H1 (cell line): ENCODE results near the gene ANKRD11. TPM values are rescaled to one million over a fixed set of nuclear protein-coding genes. Genes with fewer than 3 reads are reported as not detected.

Experiments used
- CTCF ChIA-PET: fragments of 300-600 bp; sonication (Branson Sonifier 250); formaldehyde crosslinking; loops from one replicate; lab custom pipeline; 2021; ENCODE audit not compliant: partially characterized antibody; lab: Charles Lee
- POLR2A ChIA-PET: fragments of 300-600 bp; sonication (Branson Sonifier 250); formaldehyde crosslinking; loops from one replicate; lab custom pipeline; 2021; ENCODE audit warnings: inconsistent platforms; ENCODE audit not compliant: partially characterized antibody; lab: Charles Lee
- DNase-seq, 2 experiments: peaks; one replicate each; pipeline versions ENCODE4 v3.0.0 to v3.0.0-alpha.2; 2010 to 2022; ENCODE audit warnings: low spot score in 2 of 2, low read depth in 1 of 2, mixed read lengths in 1 of 2
- FAIRE-seq: peaks from 2 replicates; lab custom pipeline; 2011; peaks lifted over from hg19 to GRCh38; lab: Jason Lieb, UNC
- H2AFZ ChIP-seq: 2 replicates; pipeline ENCODE4 v1.8.1; 2012; ENCODE audit warnings: low read length, inconsistent platforms
- H2AK5ac ChIP-seq: 2 replicates; pipeline ENCODE4 v1.6.1; 2013; ENCODE audit warnings: low read depth, low read length
- H2BK120ac ChIP-seq: replicated peaks from 2 replicates; pipeline ENCODE3; 2013; ENCODE audit warnings: low read depth, low read length, inconsistent platforms
- H2BK12ac ChIP-seq: 2 replicates; pipeline ENCODE4 v1.6.1; 2013; ENCODE audit warnings: low read depth, low read length
- H2BK15ac ChIP-seq: 2 replicates; pipeline ENCODE4 v1.6.1; 2013; ENCODE audit warnings: low read length
- H2BK20ac ChIP-seq: 2 replicates; pipeline ENCODE4 v1.6.1; 2013; ENCODE audit warnings: low read length
- H2BK5ac ChIP-seq: 2 replicates; pipeline ENCODE4 v1.6.1; 2013; ENCODE audit warnings: low read depth, low read length
- H3K14ac ChIP-seq: 2 replicates; pipeline ENCODE4 v1.6.1; 2013; ENCODE audit warnings: inconsistent platforms; ENCODE audit not compliant: insufficient read length
- H3K18ac ChIP-seq: 2 replicates; pipeline ENCODE4 v1.6.1; 2013; ENCODE audit warnings: low read length; ENCODE audit errors: extremely low read depth
- H3K23ac ChIP-seq: 2 replicates; pipeline ENCODE4 v1.6.1; 2013; ENCODE audit warnings: inconsistent platforms; ENCODE audit not compliant: insufficient read length
- H3K23me2 ChIP-seq: 2 replicates; pipeline ENCODE4 v1.6.1; 2013; ENCODE audit warnings: low read depth, low read length
- H3K27ac ChIP-seq: 2 replicates; pipeline ENCODE4 v1.6.1; 2011; ENCODE audit warnings: low read depth, low read length, inconsistent platforms
- H3K27me3 ChIP-seq, 4 experiments: replicated peaks in 1 of 4; 1 replicate in 1 of 4; 2 replicates in 3 of 4; pipeline versions ENCODE4 v1.6.1 to v1.8.1; 2011 to 2013; ENCODE audit warnings: low read length in 3 of 4, mild to moderate bottlenecking in 3 of 4, inconsistent platforms in 2 of 4, mixed read lengths in 2 of 4, moderate library complexity in 1 of 4; ENCODE audit not compliant: control insufficient read depth in 3 of 4, insufficient read depth in 3 of 4; ENCODE audit errors: extremely low read depth in 1 of 4
- H3K36me3 ChIP-seq, 4 experiments: 2 replicates each; pipeline versions ENCODE4 v1.6.1 to v1.8.1; 2011 to 2013; ENCODE audit warnings: mild to moderate bottlenecking in 4 of 4, low read length in 3 of 4, moderate library complexity in 2 of 4, control low read depth in 1 of 4, inconsistent platforms in 1 of 4; ENCODE audit not compliant: insufficient read depth in 4 of 4, control insufficient read depth in 2 of 4
- H3K4ac ChIP-seq: replicated peaks from 2 replicates; pipeline ENCODE3; 2013; ENCODE audit warnings: low read length, low read depth, mixed read lengths, inconsistent platforms; ENCODE audit not compliant: insufficient read length
- H3K4me1 ChIP-seq, 4 experiments: replicated peaks in 1 of 4; 1 replicate in 1 of 4; 2 replicates in 3 of 4; pipeline versions ENCODE4 v1.6.1 to v1.8.1; 2011 to 2013; ENCODE audit warnings: low read length in 3 of 4, inconsistent platforms in 2 of 4, mixed read lengths in 1 of 4; ENCODE audit not compliant: insufficient read depth in 4 of 4, control insufficient read depth in 3 of 4
- H3K4me2 ChIP-seq, 2 experiments: 2 replicates each; pipeline versions ENCODE4 v1.6.1 to v1.8.1; 2011 to 2013; ENCODE audit warnings: low read depth in 2 of 2, low read length in 2 of 2, control low read depth in 1 of 2, inconsistent platforms in 1 of 2, mild to moderate bottlenecking in 1 of 2; ENCODE audit not compliant: insufficient read depth in 1 of 2
- H3K4me3 ChIP-seq, 4 experiments: fragments of 200-600, 300-600 bp in 1 of 4; sonication (generic), shearing (Covaris generic), sonication (Bioruptor Twin) in 1 of 4; 2 replicates each; pipeline versions ENCODE4 v1.5.1 to v1.8.1; 2011 to 2016; ENCODE audit warnings: low read length in 4 of 4, low read depth in 3 of 4, control low read depth in 2 of 4, inconsistent platforms in 2 of 4, mild to moderate bottlenecking in 2 of 4, mixed read lengths in 1 of 4, moderate library complexity in 1 of 4; ENCODE audit not compliant: insufficient read depth in 2 of 4; ENCODE audit errors: extremely low read depth in 1 of 4
- H3K56ac ChIP-seq: replicated peaks from 2 replicates; pipeline ENCODE3; 2013; ENCODE audit warnings: low read depth, mild to moderate bottlenecking, mixed read lengths, low read length, inconsistent platforms; ENCODE audit not compliant: insufficient read length
- H3K79me1 ChIP-seq: 2 replicates; pipeline ENCODE4 v1.6.1; 2013; ENCODE audit warnings: low read depth, low read length, control low read depth
- H3K79me2 ChIP-seq, 2 experiments: 2 replicates each; pipeline versions ENCODE4 v1.6.1 to v1.8.1; 2012 to 2013; ENCODE audit warnings: low read length in 2 of 2, mild to moderate bottlenecking in 2 of 2, inconsistent platforms in 1 of 2; ENCODE audit not compliant: insufficient read depth in 2 of 2, control insufficient read depth in 1 of 2
- H3K9ac ChIP-seq, 4 experiments: replicated peaks in 1 of 4; 1 replicate in 1 of 4; 2 replicates in 3 of 4; pipeline versions ENCODE4 v1.6.1 to v1.8.1; 2011 to 2013; ENCODE audit warnings: low read depth in 3 of 4, low read length in 3 of 4, control low read depth in 2 of 4, mild to moderate bottlenecking in 2 of 4, moderate library complexity in 2 of 4, inconsistent platforms in 1 of 4; ENCODE audit errors: extremely low read depth in 1 of 4
- H3K9me3 ChIP-seq, 2 experiments: 2 replicates each; pipeline versions ENCODE4 v1.6.1 to v1.8.1; 2012 to 2013; ENCODE audit warnings: mild to moderate bottlenecking in 2 of 2, moderate library complexity in 2 of 2, control low read depth in 1 of 2, inconsistent platforms in 1 of 2, low read depth in 1 of 2, low read length in 1 of 2, mixed read lengths in 1 of 2; ENCODE audit not compliant: insufficient read depth in 2 of 2
- H4K20me1 ChIP-seq, 2 experiments: replicated peaks in 1 of 2; 2 replicates each; pipeline versions ENCODE3 to v1.8.1; 2011 to 2013; ENCODE audit warnings: inconsistent platforms in 2 of 2, low read length in 2 of 2, mild to moderate bottlenecking in 1 of 2; ENCODE audit not compliant: insufficient read depth in 2 of 2, control insufficient read depth in 1 of 2
- H4K5ac ChIP-seq: 2 replicates; pipeline ENCODE4 v1.6.1; 2013; ENCODE audit warnings: low read length, low read depth, mixed read lengths, inconsistent platforms; ENCODE audit not compliant: insufficient read length
- H4K8ac ChIP-seq: 2 replicates; pipeline ENCODE4 v1.8.0; 2013; ENCODE audit warnings: mild to moderate bottlenecking, moderate library complexity, low read length, inconsistent platforms; ENCODE audit not compliant: insufficient read depth; ENCODE audit errors: extremely low read depth
- H4K91ac ChIP-seq: replicated peaks from 2 replicates; pipeline ENCODE3; 2013; ENCODE audit warnings: low read length, mixed read lengths, inconsistent platforms; ENCODE audit not compliant: insufficient read length
- EP300 ChIP-seq, 2 experiments: IDR thresholded peaks; 1 replicate in 1 of 2; 2 replicates in 1 of 2; pipeline ENCODE4 v1.6.1; 2011 to 2012; ENCODE audit warnings: low read depth in 2 of 2, low read length in 2 of 2, mild to moderate bottlenecking in 2 of 2, borderline replicate concordance in 1 of 2, inconsistent platforms in 1 of 2, moderate library complexity in 1 of 2
- POLR2A ChIP-seq, 2 experiments: IDR thresholded peaks; 1 replicate in 1 of 2; 2 replicates in 1 of 2; pipeline ENCODE4 v1.6.1; 2011; ENCODE audit warnings: low read depth in 2 of 2, low read length in 2 of 2, mild to moderate bottlenecking in 2 of 2; ENCODE audit errors: control extremely low read depth in 1 of 2
- POU5F1 ChIP-seq: IDR thresholded peaks from 2 replicates; pipeline ENCODE4 v1.6.1; 2011; ENCODE audit warnings: low read depth, mild to moderate bottlenecking, low read length, moderate library complexity
- whole genome bisulfite sequencing, 2 experiments: shearing (Covaris generic) in 1 of 2; methylation state at CpG; one replicate each; pipeline versions ENCODE4 v1.1.6 to v1.1.7; 2013 to 2015; ENCODE audit warnings: low lambda C conversion rate in 2 of 2, mixed read lengths in 2 of 2, inconsistent platforms in 1 of 2, low coverage in 1 of 2, missing lambda C conversion rate in 1 of 2; ENCODE audit not compliant: insufficient replicate concordance in 2 of 2, insufficient coverage in 1 of 2, insufficient read length in 1 of 2; ENCODE audit errors: extremely low coverage in 1 of 2, missing lambda C conversion rate in 1 of 2; 5-methylcytosine and 5-hydroxymethylcytosine counted together
- polyA plus RNA-seq, 7 experiments: library from polyadenylated mRNA; depleted of rRNA in 3 of 7; stranded (reverse) in 5 of 7; unstranded in 2 of 7; fragments of >200 nt in 5 of 7; fragments of 200-250 nt in 2 of 7; gene quantifications; 1 replicate in 5 of 7; 2 replicates in 1 of 7; 4 replicates in 1 of 7; pipeline versions ENCODE4 v1.2.1 to v1.2.3, GENCODE V29; 2011 to 2013; ENCODE audit warnings: missing spikeins in 2 of 7, mixed read lengths in 2 of 7
- total RNA-seq: library from RNA; stranded (reverse); fragmentation: NEBNext Ultra II Directional; extraction: Animal tissue kit (Norgen Biotek cat#: 25700); gene quantifications from 2 replicates; pipeline ENCODE4 v1.2.1, GENCODE V29; 2021

ANKRD11 gene
- total and polyA plus RNA-seq, 2 of the 8 experiments (the other 6 are each of a cell fraction or from before 2014, with no cell fraction given): 46.5 to 142 TPM

GRCh38 chr16:89242795-89243200 is 247.6 kb downstream of the ANKRD11 start:
- Histone ChIP-seq H3K4me1 (peaks cover 0 to 9% (median 0%) of the 10 kb centered on the region in 4 experiments; a peak in 2 of 7 replicates), H2BK120ac (no peak overlapping the region), H3K14ac (no peak overlapping the region), H2AK5ac (no peak overlapping the region), H3K79me2 (no peaks in the 10 kb centered on the region), H3K27me3 (0 out of 7 replicates have a peak, but pooled peaks cover 0 to 2% (median under 1%) of the 10 kb centered on the region in 4 experiments), H4K8ac (no peak overlapping the region), H3K9ac (no peak overlapping the region), H2AFZ (no peak overlapping the region), H2BK12ac (no peak overlapping the region), H2BK20ac (no peak overlapping the region), H3K27ac (no peak overlapping the region), H3K4me3 (no peak overlapping the region), H3K4me2 (no peak overlapping the region), H4K20me1 (peaks cover 0 to 5% of the 10 kb centered on the region in 2 experiments), H2BK15ac (no peak overlapping the region), H4K5ac (no peak overlapping the region), H3K23ac (no peak overlapping the region), H2BK5ac (no peak overlapping the region), H3K79me1 (no peaks in the 10 kb centered on the region), H3K9me3 (peaks cover 4 to 5% of the 10 kb centered on the region in 2 experiments; a peak in 2 of 4 replicates), H4K91ac (no peak overlapping the region), H3K56ac (no peak overlapping the region), H3K18ac (no peak overlapping the region), H3K36me3 (no peaks in the 10 kb centered on the region), H3K23me2 (peaks cover 8% of the 10 kb centered on the region), H3K4ac (no peak overlapping the region)
- ChIA-PET POLR2A (no interaction called here), CTCF (interaction anchor here (0.6 to 1.5 kb wide), 2 partner anchors 11 to 368 kb away, joined by 4 to 5 read pairs; no protein-coding TSS in a partner anchor)
- WGBS, 2 experiments: 68% methylated on average over 12 of the region's 12 CpGs; no CpG with 5 or more reads in 1 of the 2 experiments
- DNase-seq (no peak), FAIRE-seq (no peak)
- TF ChIP-seq POLR2A (IDR thresholded peaks at IDR 0.05; ENCODE audit: control extremely low read depth in 1 of 2, low read depth in 2 of 2, low read length in 2 of 2) (no peak), EP300 (IDR thresholded peaks at IDR 0.05; ENCODE audit: borderline replicate concordance in 1 of 2, low read depth in 2 of 2, low read length in 2 of 2) (no peak), POU5F1 (no peak)
